ENCODE measurements around the gene KIRREL1.

KIRREL1 gene

GRCh38 chr1:158075078-158075477 is 81.6 kb downstream of the KIRREL1 start:
- no peak for DNase-seq (ENCODE audit: low read depth in 2 of 2)

- DNase-seq (ENCODE audit: low read depth in 2 of 2): no peak
Observed at GRCh38 chr1:158076441-158076840, 83.0 kb downstream of the KIRREL1 start.

GRCh38 chr1:158077411-158078256 is 84.2 kb downstream of the KIRREL1 start:
- DNase-seq (ENCODE audit: low read depth in 2 of 2): no peak

- DNase-seq (ENCODE audit: low read depth in 2 of 2): no peak
Observed at GRCh38 chr1:158078569-158079080, 85.2 kb downstream of the KIRREL1 start.

GRCh38 chr1:158080066-158080465 is 86.6 kb downstream of the KIRREL1 start:
- no peak for DNase-seq (ENCODE audit: low read depth in 2 of 2)

- DNase-seq (ENCODE audit: low read depth in 2 of 2): no peak
Observed at GRCh38 chr1:158084336-158084735, 90.9 kb downstream of the KIRREL1 start.

- no peak for DNase-seq (ENCODE audit: low read depth in 2 of 2)
Observed at GRCh38 chr1:158084747-158085146, 91.3 kb downstream of the KIRREL1 start.

- DNase-seq (ENCODE audit: low read depth in 2 of 2): no peak
Observed at GRCh38 chr1:158087320-158087927, 94.0 kb downstream of the KIRREL1 start.

- DNase-seq (ENCODE audit: low read depth in 2 of 2): no peak
Observed at GRCh38 chr1:158089476-158089875, 96.0 kb downstream of the KIRREL1 start.

- DNase-seq (ENCODE audit: low read depth in 2 of 2): no peak
Observed at GRCh38 chr1:158089925-158090637, 96.6 kb downstream of the KIRREL1 start.

GRCh38 chr1:158093376-158093775 is 99.9 kb downstream of the KIRREL1 start:
- DNase-seq (ENCODE audit: low read depth in 2 of 2): no peak

- no peak for DNase-seq (ENCODE audit: low read depth in 2 of 2)
Observed at GRCh38 chr1:158094571-158094970, 101.1 kb downstream of the KIRREL1 start.

- no peak for DNase-seq (ENCODE audit: low read depth in 2 of 2)
Observed at GRCh38 chr1:158095737-158096335, 102.4 kb downstream of the KIRREL1 start.

- DNase-seq (ENCODE audit: low read depth in 2 of 2): no peak
Observed at GRCh38 chr1:158098256-158098655, 104.8 kb downstream of the KIRREL1 start.

GRCh38 chr1:158099185-158099584 is 105.7 kb downstream of the KIRREL1 start:
- DNase-seq (ENCODE audit: low read depth in 2 of 2): no peak

- no peak for DNase-seq (ENCODE audit: low read depth in 2 of 2)
Observed at GRCh38 chr1:158100498-158100897, 107.1 kb downstream of the KIRREL1 start.

- no peak for DNase-seq (ENCODE audit: low read depth in 2 of 2)
Observed at GRCh38 chr1:158101455-158101854, 108.0 kb downstream of the KIRREL1 start.

GRCh38 chr1:158101927-158102326 is 108.5 kb downstream of the KIRREL1 start:
- no peak for DNase-seq (ENCODE audit: low read depth in 2 of 2)

- DNase-seq (ENCODE audit: low read depth in 2 of 2): no peak
Observed at GRCh38 chr1:158102881-158103674, 109.6 kb downstream of the KIRREL1 start.

- DNase-seq (ENCODE audit: low read depth in 2 of 2): no peak
Observed at GRCh38 chr1:158103861-158104522, 110.5 kb downstream of the KIRREL1 start.

- DNase-seq (ENCODE audit: low read depth in 2 of 2): no peak
Observed at GRCh38 chr1:158104891-158105290, 111.4 kb downstream of the KIRREL1 start.

Data from activated CD8-positive, alpha-beta memory T cell treated with anti-CD3 and anti-CD28 coated beads for 4 hours (primary cell).